Fibroblast of skin of back (primary cell): ENCODE results near the gene KRTAP26-1.

Experiments
- DNase-seq: peaks from one replicate; pipeline ENCODE4 v3.0.0-alpha.2; 2013

The KRTAP26-1 gene

DNA sequence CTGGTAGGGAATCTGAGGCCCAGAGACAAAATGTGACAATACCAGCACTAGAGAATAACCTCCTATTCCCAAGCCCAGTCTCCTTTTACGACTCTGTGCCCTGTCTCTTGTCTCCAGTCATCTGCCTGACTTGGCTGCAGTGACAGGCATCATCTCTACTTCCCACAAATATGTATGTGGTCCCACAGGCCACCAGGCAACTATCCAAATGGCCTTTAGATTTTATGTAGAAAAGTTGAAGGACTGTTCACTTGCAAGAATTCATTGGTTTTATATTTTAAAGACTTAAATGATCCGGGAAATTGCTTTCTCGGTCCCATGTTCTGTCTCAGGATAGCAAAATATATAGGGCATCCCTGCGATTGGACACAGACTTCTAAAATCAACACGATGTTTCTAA lies 49.0 kb downstream of the KRTAP26-1 start:
- peak; percentile 17 for DNase-seq

DNA sequence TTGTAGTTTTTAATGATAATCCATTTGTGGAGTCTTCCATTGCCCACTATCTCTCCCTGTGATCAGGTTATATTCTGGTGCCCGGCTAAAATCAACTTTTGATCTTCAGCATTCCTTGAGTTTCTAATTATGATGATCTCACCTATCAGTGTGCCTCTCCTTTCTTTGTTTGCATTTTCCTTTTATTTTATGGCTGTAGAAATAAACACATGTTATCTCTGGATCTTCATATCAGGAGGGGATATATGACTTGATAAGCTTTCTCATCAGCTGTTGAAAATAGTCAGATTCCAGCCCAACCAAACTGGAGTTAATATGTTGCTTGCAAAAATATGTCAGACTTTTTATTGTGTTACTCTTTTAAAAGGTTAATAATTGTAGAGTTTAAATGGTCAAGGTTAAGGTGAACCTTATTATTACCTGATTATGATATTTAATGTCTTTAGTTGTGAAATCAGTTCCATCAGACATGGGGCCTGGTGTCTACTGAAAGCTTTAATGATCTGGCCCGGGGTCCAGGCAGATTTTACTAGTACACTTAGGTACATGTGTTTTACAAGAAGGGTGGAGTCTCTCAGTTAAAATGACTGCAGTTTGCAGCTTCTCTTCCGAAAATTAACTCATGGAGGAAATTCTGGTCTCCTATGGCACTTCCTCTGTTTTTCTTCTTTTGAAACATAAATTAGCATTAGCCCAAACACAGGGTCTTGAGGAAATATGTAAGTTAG lies 50.1 kb downstream of the KRTAP26-1 start:
- no peak for DNase-seq
